Neuronal stem cell (in vitro differentiated cells): ENCODE data around the gene RPS6KA2.

ENCODE experiments used
- DNase-seq: peaks from one replicate; pipeline ENCODE4 v3.0.0-alpha.2; 2013; ENCODE audit warnings: low spot score
- H2AFZ ChIP-seq: one replicate; pipeline ENCODE4 v1.6.1; 2013; ENCODE audit warnings: mild to moderate bottlenecking, low read length, inconsistent platforms
- H2AK5ac ChIP-seq: 2 replicates; pipeline ENCODE4 v1.6.1; 2013; ENCODE audit warnings: low read depth, mild to moderate bottlenecking, inconsistent platforms, low read length, moderate library complexity, mixed read lengths
- H2BK120ac ChIP-seq: 2 replicates; pipeline ENCODE4 v1.6.1; 2013; ENCODE audit warnings: low read depth, mild to moderate bottlenecking, inconsistent platforms, low read length, moderate library complexity, mixed read lengths
- H2BK12ac ChIP-seq: one replicate; pipeline ENCODE4 v1.6.1; 2013; ENCODE audit warnings: low read length, inconsistent platforms
- H2BK15ac ChIP-seq: 2 replicates; pipeline ENCODE4 v1.6.1; 2013; ENCODE audit warnings: mild to moderate bottlenecking, low read length, inconsistent platforms, mixed read lengths
- H2BK5ac ChIP-seq: one replicate; pipeline ENCODE4 v1.6.1; 2013; ENCODE audit warnings: inconsistent platforms, mild to moderate bottlenecking, low read length, moderate library complexity
- H3K14ac ChIP-seq: one replicate; pipeline ENCODE4 v1.6.1; 2013; ENCODE audit warnings: low read length, inconsistent platforms
- H3K18ac ChIP-seq: 2 replicates; pipeline ENCODE4 v1.6.1; 2013; ENCODE audit warnings: low read length, inconsistent platforms
- H3K23ac ChIP-seq: 2 replicates; pipeline ENCODE4 v1.6.1; 2013; ENCODE audit warnings: low read depth, mild to moderate bottlenecking, mixed read lengths, low read length, inconsistent platforms; ENCODE audit not compliant: poor library complexity
- H3K27ac ChIP-seq: replicated peaks from 3 replicates; pipeline ENCODE4 v1.5.1; 2013; ENCODE audit warnings: low read length, inconsistent platforms
- H3K27me3 ChIP-seq, 3 experiments: 2 replicates each; pipeline ENCODE4 v1.6.1; 2013; ENCODE audit warnings: low read length in 3 of 3, mild to moderate bottlenecking in 2 of 3, inconsistent platforms in 1 of 3, low read depth in 1 of 3, mixed read lengths in 1 of 3, moderate library complexity in 1 of 3; ENCODE audit not compliant: control insufficient read depth in 3 of 3, insufficient read depth in 3 of 3
- H3K36me3 ChIP-seq, 2 donors: replicated peaks in 1 of 2; 2 replicates each; pipeline ENCODE4 v1.6.1; 2013; ENCODE audit warnings: low read length in 2 of 2; ENCODE audit not compliant: control insufficient read depth in 2 of 2, insufficient read depth in 2 of 2
- H3K4ac ChIP-seq: 2 replicates; pipeline ENCODE4 v1.6.1; 2013; ENCODE audit warnings: inconsistent platforms, mild to moderate bottlenecking, low read length, moderate library complexity
- H3K4me1 ChIP-seq, 2 donors: 1 replicate in 1 of 2; 2 replicates in 1 of 2; pipeline ENCODE4 v1.6.1; 2013; ENCODE audit warnings: low read length in 2 of 2, low read depth in 1 of 2; ENCODE audit not compliant: control insufficient read depth in 2 of 2, insufficient read depth in 1 of 2
- H3K4me2 ChIP-seq: one replicate; pipeline ENCODE4 v1.6.1; 2013; ENCODE audit warnings: mild to moderate bottlenecking, low read length, inconsistent platforms; ENCODE audit not compliant: insufficient read depth, poor library complexity, severe bottlenecking
- H3K4me3 ChIP-seq, 2 donors: 2 replicates each; pipeline ENCODE4 v1.5.1; 2013; ENCODE audit warnings: low read length in 2 of 2, mild to moderate bottlenecking in 2 of 2, inconsistent platforms in 1 of 2, moderate library complexity in 1 of 2
- H3K79me1 ChIP-seq: one replicate; pipeline ENCODE4 v1.6.1; 2013; ENCODE audit warnings: low read depth, mild to moderate bottlenecking, inconsistent platforms, low read length, moderate library complexity
- H3K9ac ChIP-seq: one replicate; pipeline ENCODE4 v1.6.1; 2013; ENCODE audit warnings: mild to moderate bottlenecking, low read depth, low read length, inconsistent platforms; ENCODE audit not compliant: poor library complexity
- H3K9me3 ChIP-seq, 2 donors: replicated peaks in 1 of 2; 2 replicates each; pipeline versions ENCODE3 to v1.6.1; 2013; ENCODE audit warnings: low read length in 2 of 2, mild to moderate bottlenecking in 2 of 2, inconsistent platforms in 1 of 2, low read depth in 1 of 2, mixed read lengths in 1 of 2, moderate library complexity in 1 of 2; ENCODE audit not compliant: control insufficient read depth in 2 of 2, insufficient read depth in 1 of 2
- H4K8ac ChIP-seq: one replicate; pipeline ENCODE4 v1.6.1; 2013; ENCODE audit warnings: low read depth, mild to moderate bottlenecking, inconsistent platforms, low read length, moderate library complexity
- H4K91ac ChIP-seq: one replicate; pipeline ENCODE4 v1.6.1; 2013; ENCODE audit warnings: low read length, low read depth, mild to moderate bottlenecking, inconsistent platforms; ENCODE audit not compliant: poor library complexity
- WGBS, 2 donors: extraction: QIAGEN DNeasy Blood & Tissue Kit; methylation state at CpG; one replicate each; pipeline ENCODE4 v1.1.7; 2013; ENCODE audit warnings: missing lambda C conversion rate in 2 of 2, mixed read lengths in 1 of 2; ENCODE audit not compliant: insufficient read length in 2 of 2, insufficient replicate concordance in 1 of 2; ENCODE audit errors: extremely low coverage in 2 of 2; 5-methylcytosine and 5-hydroxymethylcytosine counted together

The RPS6KA2 gene

DNA sequence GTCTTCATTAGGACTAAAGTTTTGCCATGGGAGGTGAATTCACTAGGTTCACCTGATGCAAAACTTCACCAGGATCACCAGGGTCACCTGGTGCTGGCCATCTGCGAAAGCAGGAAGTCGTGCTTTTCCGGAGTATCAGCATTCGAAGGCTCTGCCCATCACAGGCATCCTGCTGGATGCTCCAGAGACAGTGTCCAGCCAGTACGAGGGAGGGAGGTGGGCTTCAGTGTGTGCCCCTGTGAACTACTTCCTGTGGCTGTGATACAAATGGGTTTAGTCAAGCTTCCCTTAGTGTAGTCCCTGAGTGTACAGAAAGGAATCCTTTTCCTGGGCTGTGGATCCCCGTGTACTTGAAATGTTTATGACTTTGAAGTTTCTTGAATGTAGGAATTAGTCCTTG lies 3.4 kb upstream of the RPS6KA2 start:
- no peak overlapping the region for H4K91ac ChIP-seq
- no peak overlapping the region for H3K4ac ChIP-seq
- no peak overlapping the region for H3K4me2 ChIP-seq
- H3K18ac ChIP-seq: no peak overlapping the region
- no peak overlapping the region for H2BK120ac ChIP-seq
- no peak overlapping the region for H4K8ac ChIP-seq
- H3K36me3 ChIP-seq: no peaks in the 10 kb centered on the region
- H3K27me3 ChIP-seq: peaks cover 0 to 23% (median 0%) of the 10 kb centered on the region in 3 experiments
- no peak overlapping the region for H2BK12ac ChIP-seq
- no peaks in the 10 kb centered on the region for H3K79me1 ChIP-seq
- no peak overlapping the region for H3K14ac ChIP-seq
- WGBS, 2 donors: no CpG with 5 or more reads among the region's 6 CpGs
- H3K27ac ChIP-seq: no peak overlapping the region
- peaks cover 10 to 16% of the 10 kb centered on the region in 2 donors for H3K4me1 ChIP-seq
- H2AK5ac ChIP-seq: no peak overlapping the region
- no peak overlapping the region for H2BK5ac ChIP-seq
- no peak overlapping the region for H2BK15ac ChIP-seq
- H3K4me3 ChIP-seq: no peak overlapping the region
- no peak overlapping the region for H3K23ac ChIP-seq
- H2AFZ ChIP-seq: no peak overlapping the region
- H3K9ac ChIP-seq: no peak overlapping the region
- no peaks in the 10 kb centered on the region for H3K9me3 ChIP-seq
- DNase-seq: no peak

DNA sequence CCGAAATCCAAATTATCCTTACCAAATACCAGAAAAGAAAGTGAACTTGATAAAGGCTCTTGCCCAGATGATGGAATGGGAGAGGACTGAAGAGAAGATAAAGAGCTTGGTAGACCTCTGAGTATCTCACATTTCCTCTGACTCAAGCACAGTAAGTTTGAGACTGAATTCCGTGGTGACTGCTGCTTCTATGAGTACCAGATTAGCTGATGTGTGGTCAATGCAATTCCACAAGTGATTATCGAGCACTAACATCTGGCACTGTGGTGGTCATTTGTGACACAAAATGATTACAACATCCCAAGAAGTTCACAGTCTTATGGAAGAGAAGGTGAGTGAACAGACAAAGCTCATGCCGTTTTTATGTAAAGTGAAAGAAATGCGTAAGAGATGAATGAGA lies 2.6 kb upstream of the RPS6KA2 start:
- DNase-seq: no peak
- no peaks in the 10 kb centered on the region for H3K36me3 ChIP-seq
- H3K4me1 ChIP-seq: peaks cover 10 to 16% of the 10 kb centered on the region in 2 donors
- H3K14ac ChIP-seq: no peak overlapping the region
- no peak overlapping the region for H2AFZ ChIP-seq
- H3K27ac ChIP-seq: no peak overlapping the region
- H2BK12ac ChIP-seq: no peak overlapping the region
- no peak overlapping the region for H4K8ac ChIP-seq
- no peak overlapping the region for H4K91ac ChIP-seq
- no peak overlapping the region for H2BK15ac ChIP-seq
- no peak overlapping the region for H2BK5ac ChIP-seq
- no peaks in the 10 kb centered on the region for H3K9me3 ChIP-seq
- H3K18ac ChIP-seq: no peak overlapping the region
- no peak overlapping the region for H3K4ac ChIP-seq
- H3K9ac ChIP-seq: no peak overlapping the region
- WGBS, 2 donors: no CpG with 5 or more reads among the region's 5 CpGs
- no peak overlapping the region for H2AK5ac ChIP-seq
- no peak overlapping the region for H3K4me3 ChIP-seq
- no peak overlapping the region for H2BK120ac ChIP-seq
- no peaks in the 10 kb centered on the region for H3K79me1 ChIP-seq
- H3K4me2 ChIP-seq: no peak overlapping the region
- peaks cover 0 to 23% (median 0%) of the 10 kb centered on the region in 3 experiments for H3K27me3 ChIP-seq
- no peak overlapping the region for H3K23ac ChIP-seq

DNA sequence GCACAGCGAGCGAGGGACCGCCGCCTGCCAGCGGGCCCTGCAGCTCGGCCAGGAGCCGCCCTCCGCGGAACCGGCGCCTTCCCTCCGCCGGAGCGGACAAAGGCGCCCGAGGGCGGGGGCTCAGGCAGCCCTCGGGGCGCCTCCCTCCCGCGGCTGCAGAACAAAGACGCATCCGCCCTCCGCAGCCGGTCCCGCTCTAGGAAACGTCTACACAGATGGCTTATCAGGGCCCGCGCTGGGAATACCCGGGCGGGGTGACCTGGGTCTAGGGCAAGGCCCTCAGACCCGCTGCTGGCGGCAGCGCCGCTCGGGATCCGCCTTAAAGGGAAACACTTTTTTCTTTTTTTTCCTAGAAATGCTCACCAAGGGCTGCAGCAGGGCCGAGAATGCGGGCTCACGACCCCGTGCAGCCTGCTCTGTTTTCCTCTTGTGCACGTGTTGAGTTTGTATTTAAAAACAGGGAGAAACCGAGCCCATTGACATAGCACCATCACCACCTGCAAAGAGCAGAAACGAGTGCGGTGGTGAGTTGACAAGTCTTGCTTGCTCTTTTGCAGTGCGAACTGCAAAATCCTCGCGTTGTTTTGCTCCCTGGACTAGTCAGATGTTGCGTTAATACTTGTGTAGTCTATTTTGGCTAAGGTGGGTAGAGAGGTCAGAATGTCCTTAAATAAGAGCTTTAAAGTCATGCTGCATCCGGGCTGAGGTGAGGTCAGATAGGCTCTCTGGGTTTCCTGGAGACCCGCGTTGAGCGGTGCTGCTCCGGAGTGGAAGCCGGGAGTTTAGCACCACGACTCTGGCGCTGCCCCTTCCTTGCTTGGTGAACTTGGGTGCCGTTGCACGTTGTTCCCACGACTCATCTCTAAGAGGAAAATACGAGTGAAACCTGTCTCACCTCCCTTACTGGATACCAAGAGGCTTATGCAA lies 1.1 kb upstream of the RPS6KA2 start:
- WGBS, 2 donors: no CpG with 5 or more reads among the region's 61 CpGs

More for the DNA sequence above, 1.1 kb upstream of the RPS6KA2 start:
- Histone ChIP-seq H3K14ac (no peak overlapping the region), H3K4me1 (peaks cover 10 to 13% of the 10 kb centered on the region in 2 donors), H3K36me3 (no peaks in the 10 kb centered on the region), H3K27ac (peak overlapping the region; percentile 82), H2BK15ac (peak overlapping the region; percentile 14), H2AFZ (peak overlapping the region; percentile 83), H3K4me3 (peak overlapping the region; percentile 70 to 77), H3K9ac (peak overlapping the region; percentile 71), H2AK5ac (no peak overlapping the region), H3K9me3 (peaks cover 4 to 5% of the 10 kb centered on the region in 2 donors), H3K18ac (peak overlapping the region; percentile 79), H2BK120ac (no peak overlapping the region), H3K79me1 (no peaks in the 10 kb centered on the region), H4K8ac (no peak overlapping the region), H2BK12ac (no peak overlapping the region), H3K23ac (no peak overlapping the region), H3K4me2 (peak overlapping the region; percentile 87), H3K4ac (no peak overlapping the region), H4K91ac (no peak overlapping the region), H2BK5ac (peak overlapping the region; percentile 26), H3K27me3 (peaks cover 0 to 23% (median 0%) of the 10 kb centered on the region in 3 experiments)
- peak; percentile 85 for DNase-seq
